Endothelial cell of umbilical vein (primary cell): ENCODE results near the gene C9orf152. TPM values are rescaled to one million over a fixed set of nuclear protein-coding genes. Genes with fewer than 3 reads are reported as not detected.

Source experiments
- BruUV-seq: library from RNA; stranded (reverse); fragments of 400-500 nt; replicated peaks from 2 replicates; lab custom pipeline; 2021; lab: Mats Ljungman, UMichigan
- CTCF ChIA-PET: fragments of 300-600, 350-600 bp; sonication (Branson Sonifier 250); formaldehyde crosslinking; loops from one replicate; lab custom pipeline; 2021; ENCODE audit warnings: antibody characterized with exemption, inconsistent platforms; lab: Charles Lee
- POLR2A ChIA-PET: fragments of 300-600, 350-600 bp; sonication (Branson Sonifier 250); formaldehyde crosslinking; loops from one replicate; lab custom pipeline; 2021; ENCODE audit warnings: antibody characterized with exemption, inconsistent platforms; lab: Charles Lee
- DNase-seq: peaks from one replicate; pipeline ENCODE4 v3.0.0-alpha.2; 2011; ENCODE audit warnings: low read depth, low spot score
- FAIRE-seq: peaks from 2 replicates; lab custom pipeline; 2011; peaks lifted over from hg19 to GRCh38; lab: Jason Lieb, UNC
- H2AFZ ChIP-seq: 2 replicates; pipeline ENCODE4 v1.6.0; 2012; ENCODE audit warnings: low read depth, low read length, control low read depth, inconsistent platforms
- H3K27ac ChIP-seq: 2 replicates; pipeline ENCODE4 v1.5.1; 2011; ENCODE audit warnings: low read depth, mild to moderate bottlenecking, control low read depth, low read length, moderate library complexity; ENCODE audit not compliant: insufficient read depth
- H3K27me3 ChIP-seq, 2 experiments: 2 replicates each; pipeline versions ENCODE4 v1.6.0 to v1.6.1; 2011; ENCODE audit warnings: low read length in 2 of 2, mixed read lengths in 1 of 2; ENCODE audit not compliant: control insufficient read depth in 2 of 2, insufficient read depth in 2 of 2
- H3K36me3 ChIP-seq, 2 experiments: 2 replicates in 1 of 2; 3 replicates in 1 of 2; pipeline ENCODE4 v1.5.1; 2011; ENCODE audit warnings: low read length in 2 of 2, mild to moderate bottlenecking in 1 of 2, moderate library complexity in 1 of 2; ENCODE audit not compliant: control insufficient read depth in 2 of 2, insufficient read depth in 2 of 2; ENCODE audit errors: extremely low read depth in 1 of 2
- H3K4me1 ChIP-seq: 3 replicates; pipeline ENCODE4 v1.5.1; 2011; ENCODE audit warnings: mild to moderate bottlenecking, low read length; ENCODE audit not compliant: control insufficient read depth, insufficient read depth; ENCODE audit errors: extremely low read depth
- H3K4me2 ChIP-seq: 2 replicates; pipeline ENCODE4 v1.6.1; 2011; ENCODE audit warnings: low read length, control low read depth, mixed read lengths; ENCODE audit not compliant: insufficient read depth
- H3K4me3 ChIP-seq, 3 experiments: fragments of 200-600 bp in 1 of 3; sonication (generic), shearing (Covaris generic) in 1 of 3; replicated peaks in 1 of 3; 2 replicates each; pipeline ENCODE4 v1.5.1; 2011 to 2016; ENCODE audit warnings: control low read depth in 3 of 3, low read length in 3 of 3, mild to moderate bottlenecking in 2 of 3, inconsistent platforms in 1 of 3, low read depth in 1 of 3, moderate library complexity in 1 of 3; ENCODE audit not compliant: insufficient read depth in 1 of 3
- H3K79me2 ChIP-seq: 2 replicates; pipeline ENCODE4 v1.6.0; 2012; ENCODE audit warnings: low read length, inconsistent platforms; ENCODE audit not compliant: control insufficient read depth, insufficient read depth
- H3K9ac ChIP-seq: replicated peaks from 2 replicates; pipeline ENCODE3; 2011; ENCODE audit warnings: low read length, control low read depth; ENCODE audit not compliant: insufficient read depth; ENCODE audit errors: extremely low read depth
- H3K9me1 ChIP-seq: replicated peaks from 3 replicates; pipeline ENCODE4 v1.6.0; 2011; ENCODE audit warnings: mild to moderate bottlenecking, low read length; ENCODE audit not compliant: control insufficient read depth, insufficient read depth; ENCODE audit errors: extremely low read depth
- H3K9me3 ChIP-seq: replicated peaks from 2 replicates; pipeline ENCODE4 v1.5.1; 2012; ENCODE audit warnings: low read length, inconsistent platforms; ENCODE audit not compliant: control insufficient read depth, insufficient read depth
- H4K20me1 ChIP-seq: replicated peaks from 2 replicates; pipeline ENCODE3; 2011; ENCODE audit warnings: mild to moderate bottlenecking, low read length; ENCODE audit not compliant: control insufficient read depth, insufficient read depth; ENCODE audit errors: extremely low read depth
- EZH2 ChIP-seq: IDR thresholded peaks from 2 replicates; pipeline ENCODE4 v1.6.1; 2012; ENCODE audit warnings: borderline replicate concordance, low read depth, mild to moderate bottlenecking, moderate library complexity, low read length, inconsistent platforms; ENCODE audit not compliant: severe bottlenecking
- FOS ChIP-seq: IDR thresholded peaks from 2 replicates; pipeline ENCODE4 v1.6.1; 2011; ENCODE audit warnings: mild to moderate bottlenecking, low read length, moderate library complexity, borderline replicate concordance; ENCODE audit not compliant: insufficient read depth
- GATA2 ChIP-seq: IDR thresholded peaks from 2 replicates; pipeline ENCODE4 v1.7.0; 2011; ENCODE audit warnings: low read depth, mild to moderate bottlenecking, moderate library complexity, mixed read lengths, low read length; ENCODE audit not compliant: insufficient read length, insufficient read depth
- JUN ChIP-seq: IDR thresholded peaks from 2 replicates; pipeline ENCODE4 v1.6.1; 2011; ENCODE audit warnings: borderline replicate concordance, low read depth; ENCODE audit not compliant: insufficient read length, insufficient read depth
- MYC ChIP-seq: IDR thresholded peaks from one replicate; pipeline ENCODE4 v1.6.1; 2011; ENCODE audit warnings: mild to moderate bottlenecking, low read depth, low read length
- POLR2A ChIP-seq: IDR thresholded peaks from 2 replicates; pipeline ENCODE4 v1.6.1; 2012; ENCODE audit warnings: low read depth, mild to moderate bottlenecking, control low read depth, low read length
- POLR2AphosphoS5 ChIP-seq: IDR thresholded peaks from 2 replicates; pipeline ENCODE4 v1.6.1; 2012; ENCODE audit warnings: low read depth, mild to moderate bottlenecking, control low read depth, low read length, moderate library complexity; ENCODE audit not compliant: insufficient read depth
- dilution Hi-C: fragments of 300-500 bp; cut with MboI; formaldehyde crosslinking; loops from one replicate; pipeline ENCODE4 v1.15.0; 2019; ENCODE audit warnings: low sequenced_read_pairs; ENCODE audit not compliant: extremely low pct_ligation_motif_present
- intact Hi-C: fragments of 100-400 bp; cut with micrococcal nuclease; formaldehyde crosslinking; loops from one replicate; pipeline ENCODE4 v1.10.0; 2022
- polyA plus RNA-seq, 4 experiments: library from polyadenylated mRNA; depleted of rRNA in 3 of 4; stranded (reverse) in 3 of 4; unstranded in 1 of 4; fragments of >200 nt; gene quantifications; 2 replicates each; pipeline versions ENCODE4 v1.2.1 to v1.2.3, GENCODE V29; 2011 to 2012; ENCODE audit warnings: missing spikeins in 1 of 4
- total RNA-seq: library from RNA; stranded (reverse); gene quantifications from 2 replicates; pipeline ENCODE4 v1.2.3, GENCODE V29; 2021
- TF ChIP-seq, protein P1 (sequence below): IDR thresholded peaks from 2 replicates; pipeline ENCODE4 v1.6.1; 2011; ENCODE audit not compliant: insufficient read depth, insufficient read length
- TF ChIP-seq, protein P2 (sequence below), 2 donors: IDR thresholded peaks; 1 replicate in 1 of 2; 2 replicates in 1 of 2; pipeline ENCODE4 v1.5.1; 2011; ENCODE audit warnings: low read length in 2 of 2, mild to moderate bottlenecking in 2 of 2, moderate library complexity in 2 of 2, control low read depth in 1 of 2, inconsistent platforms in 1 of 2, low read depth in 1 of 2; ENCODE audit not compliant: insufficient read depth in 1 of 2; ENCODE audit errors: extremely low read depth in 1 of 2

Gene C9orf152
- total and polyA plus RNA-seq, 2 donors (not counting 3 experiments of a cell fraction or from before 2014, with no cell fraction given) = not detected

DNA sequence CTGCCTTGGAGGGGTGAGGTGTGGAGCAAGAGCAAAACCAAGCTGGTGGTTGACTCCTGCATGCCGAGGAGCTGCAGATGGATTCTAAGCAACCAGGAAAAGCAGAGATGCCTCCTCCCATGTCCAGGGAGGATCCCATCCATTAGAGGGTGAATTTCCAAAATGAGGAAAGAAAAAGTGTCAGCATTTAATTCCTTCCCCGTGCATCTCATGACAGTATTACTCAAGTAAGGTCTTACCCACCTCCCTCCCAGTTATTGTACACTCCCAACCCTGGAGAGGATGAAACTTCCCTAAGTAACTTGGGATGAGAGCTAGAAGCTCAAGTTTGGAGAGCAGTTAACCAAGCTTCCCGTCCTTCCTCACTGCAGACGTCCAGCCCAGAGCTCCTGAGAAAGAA is 19.9 kb downstream of the C9orf152 start:
- H3K4me2 ChIP-seq = no peak overlapping the region
- H3K27me3 ChIP-seq = peaks cover 5% of the 10 kb centered on the region in 2 experiments
- no peaks in the 10 kb centered on the region for H3K36me3 ChIP-seq
- no peak for TF ChIP-seq JUN
- TF ChIP-seq EZH2 = no peak
- no peak for TF ChIP-seq MYC
- TF ChIP-seq GATA2 = no peak
- TF ChIP-seq, protein P1, sequence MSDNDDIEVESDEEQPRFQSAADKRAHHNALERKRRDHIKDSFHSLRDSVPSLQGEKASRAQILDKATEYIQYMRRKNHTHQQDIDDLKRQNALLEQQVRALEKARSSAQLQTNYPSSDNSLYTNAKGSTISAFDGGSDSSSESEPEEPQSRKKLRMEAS = no peak
- no peak for TF ChIP-seq POLR2AphosphoS5
- TF ChIP-seq, protein P2, sequence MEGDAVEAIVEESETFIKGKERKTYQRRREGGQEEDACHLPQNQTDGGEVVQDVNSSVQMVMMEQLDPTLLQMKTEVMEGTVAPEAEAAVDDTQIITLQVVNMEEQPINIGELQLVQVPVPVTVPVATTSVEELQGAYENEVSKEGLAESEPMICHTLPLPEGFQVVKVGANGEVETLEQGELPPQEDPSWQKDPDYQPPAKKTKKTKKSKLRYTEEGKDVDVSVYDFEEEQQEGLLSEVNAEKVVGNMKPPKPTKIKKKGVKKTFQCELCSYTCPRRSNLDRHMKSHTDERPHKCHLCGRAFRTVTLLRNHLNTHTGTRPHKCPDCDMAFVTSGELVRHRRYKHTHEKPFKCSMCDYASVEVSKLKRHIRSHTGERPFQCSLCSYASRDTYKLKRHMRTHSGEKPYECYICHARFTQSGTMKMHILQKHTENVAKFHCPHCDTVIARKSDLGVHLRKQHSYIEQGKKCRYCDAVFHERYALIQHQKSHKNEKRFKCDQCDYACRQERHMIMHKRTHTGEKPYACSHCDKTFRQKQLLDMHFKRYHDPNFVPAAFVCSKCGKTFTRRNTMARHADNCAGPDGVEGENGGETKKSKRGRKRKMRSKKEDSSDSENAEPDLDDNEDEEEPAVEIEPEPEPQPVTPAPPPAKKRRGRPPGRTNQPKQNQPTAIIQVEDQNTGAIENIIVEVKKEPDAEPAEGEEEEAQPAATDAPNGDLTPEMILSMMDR (IDR thresholded peaks at IDR 0.05; ENCODE audit: extremely low read depth in 1 of 2, insufficient read depth in 1 of 2, low read depth in 1 of 2, low read length in 2 of 2) = no peak
- no peak for TF ChIP-seq FOS
- no peak for TF ChIP-seq POLR2A
- ChIA-PET CTCF (interaction anchor here (1.4 to 2.5 kb wide), 4 partner anchors 10 to 435 kb away, joined by 3 to 18 read pairs (median 10); no protein-coding TSS in a partner anchor), POLR2A (no interaction called here)
- no TSS peak for BruUV-seq
- H2AFZ ChIP-seq = no peak overlapping the region
- H3K9ac ChIP-seq = no peak overlapping the region
- no peaks in the 10 kb centered on the region for H3K4me1 ChIP-seq
- dilution Hi-C loops = no loop called here
- H3K79me2 ChIP-seq = no peaks in the 10 kb centered on the region
- intact Hi-C loops = loop anchor here (10.0 kb wide), 1 partner anchor 267 kb away; no protein-coding TSS in a partner anchor
- no peak for DNase-seq
- no peaks in the 10 kb centered on the region for H3K9me3 ChIP-seq
- no peaks in the 10 kb centered on the region for H3K9me1 ChIP-seq
- no peak overlapping the region for H3K4me3 ChIP-seq
- no peaks in the 10 kb centered on the region for H4K20me1 ChIP-seq
- no peak for FAIRE-seq
- no peak overlapping the region for H3K27ac ChIP-seq
